Endothelial cell of umbilical vein (primary cell): ENCODE results near the gene ETS2. TPM values are rescaled to one million over a fixed set of nuclear protein-coding genes. Genes with fewer than 3 reads are reported as not detected.

Experiments used
- Bru-seq: library from RNA; stranded (reverse); fragments of 400-500 nt; gene quantifications from one replicate; lab custom pipeline; 2021; lab: Mats Ljungman, UMichigan
- BruChase-seq, 2 experiments: library from RNA; stranded (reverse); fragments of 400-500 nt; gene quantifications; one replicate each; lab custom pipeline; 2021; lab: Mats Ljungman, UMichigan
- BruUV-seq: library from RNA; stranded (reverse); fragments of 400-500 nt; replicated peaks from 2 replicates; lab custom pipeline; 2021; lab: Mats Ljungman, UMichigan
- CTCF ChIA-PET: fragments of 300-600, 350-600 bp; sonication (Branson Sonifier 250); formaldehyde crosslinking; loops from one replicate; lab custom pipeline; 2021; ENCODE audit warnings: antibody characterized with exemption, inconsistent platforms; lab: Charles Lee
- POLR2A ChIA-PET: fragments of 300-600, 350-600 bp; sonication (Branson Sonifier 250); formaldehyde crosslinking; loops from one replicate; lab custom pipeline; 2021; ENCODE audit warnings: antibody characterized with exemption, inconsistent platforms; lab: Charles Lee
- DNase-seq: peaks from one replicate; pipeline ENCODE4 v3.0.0-alpha.2; 2011; ENCODE audit warnings: low read depth, low spot score
- FAIRE-seq: peaks from 2 replicates; lab custom pipeline; 2011; peaks lifted over from hg19 to GRCh38; lab: Jason Lieb, UNC
- H2AFZ ChIP-seq: 2 replicates; pipeline ENCODE4 v1.6.0; 2012; ENCODE audit warnings: low read depth, low read length, control low read depth, inconsistent platforms
- H3K27ac ChIP-seq: 2 replicates; pipeline ENCODE4 v1.5.1; 2011; ENCODE audit warnings: low read depth, mild to moderate bottlenecking, control low read depth, low read length, moderate library complexity; ENCODE audit not compliant: insufficient read depth
- H3K27me3 ChIP-seq, 2 experiments: 2 replicates each; pipeline versions ENCODE4 v1.6.0 to v1.6.1; 2011; ENCODE audit warnings: low read length in 2 of 2, mixed read lengths in 1 of 2; ENCODE audit not compliant: control insufficient read depth in 2 of 2, insufficient read depth in 2 of 2
- H3K36me3 ChIP-seq, 2 experiments: 2 replicates in 1 of 2; 3 replicates in 1 of 2; pipeline ENCODE4 v1.5.1; 2011; ENCODE audit warnings: low read length in 2 of 2, mild to moderate bottlenecking in 1 of 2, moderate library complexity in 1 of 2; ENCODE audit not compliant: control insufficient read depth in 2 of 2, insufficient read depth in 2 of 2; ENCODE audit errors: extremely low read depth in 1 of 2
- H3K4me1 ChIP-seq: 3 replicates; pipeline ENCODE4 v1.5.1; 2011; ENCODE audit warnings: mild to moderate bottlenecking, low read length; ENCODE audit not compliant: control insufficient read depth, insufficient read depth; ENCODE audit errors: extremely low read depth
- H3K4me2 ChIP-seq: 2 replicates; pipeline ENCODE4 v1.6.1; 2011; ENCODE audit warnings: low read length, control low read depth, mixed read lengths; ENCODE audit not compliant: insufficient read depth
- H3K4me3 ChIP-seq, 3 experiments: fragments of 200-600 bp in 1 of 3; sonication (generic), shearing (Covaris generic) in 1 of 3; replicated peaks in 1 of 3; 2 replicates each; pipeline ENCODE4 v1.5.1; 2011 to 2016; ENCODE audit warnings: control low read depth in 3 of 3, low read length in 3 of 3, mild to moderate bottlenecking in 2 of 3, inconsistent platforms in 1 of 3, low read depth in 1 of 3, moderate library complexity in 1 of 3; ENCODE audit not compliant: insufficient read depth in 1 of 3
- H3K79me2 ChIP-seq: 2 replicates; pipeline ENCODE4 v1.6.0; 2012; ENCODE audit warnings: low read length, inconsistent platforms; ENCODE audit not compliant: control insufficient read depth, insufficient read depth
- H3K9ac ChIP-seq: replicated peaks from 2 replicates; pipeline ENCODE3; 2011; ENCODE audit warnings: low read length, control low read depth; ENCODE audit not compliant: insufficient read depth; ENCODE audit errors: extremely low read depth
- H3K9me1 ChIP-seq: replicated peaks from 3 replicates; pipeline ENCODE4 v1.6.0; 2011; ENCODE audit warnings: mild to moderate bottlenecking, low read length; ENCODE audit not compliant: control insufficient read depth, insufficient read depth; ENCODE audit errors: extremely low read depth
- H3K9me3 ChIP-seq: replicated peaks from 2 replicates; pipeline ENCODE4 v1.5.1; 2012; ENCODE audit warnings: low read length, inconsistent platforms; ENCODE audit not compliant: control insufficient read depth, insufficient read depth
- H4K20me1 ChIP-seq: replicated peaks from 2 replicates; pipeline ENCODE3; 2011; ENCODE audit warnings: mild to moderate bottlenecking, low read length; ENCODE audit not compliant: control insufficient read depth, insufficient read depth; ENCODE audit errors: extremely low read depth
- CTCF ChIP-seq, 2 donors: IDR thresholded peaks; 1 replicate in 1 of 2; 2 replicates in 1 of 2; pipeline ENCODE4 v1.5.1; 2011; ENCODE audit warnings: low read length in 2 of 2, mild to moderate bottlenecking in 2 of 2, moderate library complexity in 2 of 2, control low read depth in 1 of 2, inconsistent platforms in 1 of 2, low read depth in 1 of 2; ENCODE audit not compliant: insufficient read depth in 1 of 2; ENCODE audit errors: extremely low read depth in 1 of 2
- EZH2 ChIP-seq: IDR thresholded peaks from 2 replicates; pipeline ENCODE4 v1.6.1; 2012; ENCODE audit warnings: borderline replicate concordance, low read depth, mild to moderate bottlenecking, moderate library complexity, low read length, inconsistent platforms; ENCODE audit not compliant: severe bottlenecking
- FOS ChIP-seq: IDR thresholded peaks from 2 replicates; pipeline ENCODE4 v1.6.1; 2011; ENCODE audit warnings: mild to moderate bottlenecking, low read length, moderate library complexity, borderline replicate concordance; ENCODE audit not compliant: insufficient read depth
- GATA2 ChIP-seq: IDR thresholded peaks from 2 replicates; pipeline ENCODE4 v1.7.0; 2011; ENCODE audit warnings: low read depth, mild to moderate bottlenecking, moderate library complexity, mixed read lengths, low read length; ENCODE audit not compliant: insufficient read length, insufficient read depth
- JUN ChIP-seq: IDR thresholded peaks from 2 replicates; pipeline ENCODE4 v1.6.1; 2011; ENCODE audit warnings: borderline replicate concordance, low read depth; ENCODE audit not compliant: insufficient read length, insufficient read depth
- MAX ChIP-seq: IDR thresholded peaks from 2 replicates; pipeline ENCODE4 v1.6.1; 2011; ENCODE audit not compliant: insufficient read depth, insufficient read length
- MYC ChIP-seq: IDR thresholded peaks from one replicate; pipeline ENCODE4 v1.6.1; 2011; ENCODE audit warnings: mild to moderate bottlenecking, low read depth, low read length
- POLR2A ChIP-seq: IDR thresholded peaks from 2 replicates; pipeline ENCODE4 v1.6.1; 2012; ENCODE audit warnings: low read depth, mild to moderate bottlenecking, control low read depth, low read length
- POLR2AphosphoS5 ChIP-seq: IDR thresholded peaks from 2 replicates; pipeline ENCODE4 v1.6.1; 2012; ENCODE audit warnings: low read depth, mild to moderate bottlenecking, control low read depth, low read length, moderate library complexity; ENCODE audit not compliant: insufficient read depth
- dilution Hi-C: fragments of 300-500 bp; cut with MboI; formaldehyde crosslinking; loops from one replicate; pipeline ENCODE4 v1.15.0; 2019; ENCODE audit warnings: low sequenced_read_pairs; ENCODE audit not compliant: extremely low pct_ligation_motif_present
- intact Hi-C: fragments of 100-400 bp; cut with micrococcal nuclease; formaldehyde crosslinking; loops from one replicate; pipeline ENCODE4 v1.10.0; 2022
- long read RNA-seq: library from polyadenylated mRNA; stranded (forward); transcript quantifications from one replicate; pipeline ENCODE4 v2.0.0, GENCODE V29; 2021
- polyA minus RNA-seq, 3 experiments: library from RNA; depleted of rRNA, polyadenylated mRNA; stranded (reverse); fragments of >200 nt; gene quantifications; 1 replicate in 1 of 3; 2 replicates in 2 of 3; pipeline ENCODE4 v1.2.3, GENCODE V29; 2011
- polyA plus RNA-seq, 4 experiments: library from polyadenylated mRNA; depleted of rRNA in 3 of 4; stranded (reverse) in 3 of 4; unstranded in 1 of 4; fragments of >200 nt; gene quantifications; 2 replicates each; pipeline versions ENCODE4 v1.2.1 to v1.2.3, GENCODE V29; 2011 to 2012; ENCODE audit warnings: missing spikeins in 1 of 4
- total RNA-seq: library from RNA; stranded (reverse); gene quantifications from 2 replicates; pipeline ENCODE4 v1.2.3, GENCODE V29; 2021

The ETS2 gene
- total RNA-seq (42.1 and 54.5 TPM in 2 replicates), polyA plus RNA-seq (14.3 and 16.3 TPM in 2 replicates), polyA minus RNA-seq (22.2 and 22.3 TPM in 2 replicates), Bru-seq, nascent RNA (percentile 93 among the genes with signal in this experiment), BruChase-seq, experiment 1, labeled RNA remaining after a 6-hour chase (percentile 72 among the genes with signal in this experiment), BruChase-seq, experiment 2, labeled RNA remaining after a 2-hour chase (percentile 90 among the genes with signal in this experiment)
- 19.5 and 21.1 TPM in 2 replicates for polyA plus RNA-seq (2011; cell fraction: cytosol; rRNA removed)
- 38.9 and 39.4 TPM in 2 replicates for polyA plus RNA-seq (2011; cell fraction: nucleus; rRNA removed)
- polyA plus RNA-seq (2012) = 21.6 and 28.1 TPM in 2 replicates
- 22.4 TPM for polyA minus RNA-seq (2011; cell fraction: cytosol; rRNA and poly(A)+ RNA removed)
- 17.9 and 19.1 TPM in 2 replicates for polyA minus RNA-seq (2011; cell fraction: nucleus; rRNA and poly(A)+ RNA removed)
- long read RNA-seq, transcript ETS2-202 (10 exons, 3,766 nt) = major isoform, 51 of 70 reads
- long read RNA-seq, partial matches to known transcripts = 15 of 70 reads
- long read RNA-seq, other reads (novel, unspliced or antisense) = 4 of 70 reads

GRCh38 chr21:38805328-38806152, at the start of gene ETS2:
ETS2 (plus strand) TSS chr21:38805929; CDS start chr21:38810035, 4,106 bp downstream.
- ChIA-PET CTCF (interaction anchor here (1.4 to 3.2 kb wide), 5 partner anchors 9 to 332 kb away, joined by 3 to 16 read pairs (median 10); no protein-coding TSS in a partner anchor), POLR2A (interaction anchor here (0.6 kb wide), 1 partner anchor 174 kb away, joined by 3 read pairs; no protein-coding TSS in a partner anchor)
- TF ChIP-seq FOS = no peak
- no peak for TF ChIP-seq CTCF (IDR thresholded peaks at IDR 0.05; ENCODE audit: extremely low read depth in 1 of 2, insufficient read depth in 1 of 2, low read depth in 1 of 2, low read length in 2 of 2)
- no peak for TF ChIP-seq MYC
- TF ChIP-seq POLR2AphosphoS5 = peak; percentile 85
- TF ChIP-seq GATA2 = no peak
- peak; percentile 85 for TF ChIP-seq POLR2A
- no peak for TF ChIP-seq EZH2
- TF ChIP-seq MAX = peak; percentile 49
- no peak for TF ChIP-seq JUN
- Histone ChIP-seq H2AFZ (peak within 1 kb of the TSS; percentile 43), H3K9ac (peak within 1 kb of the TSS; percentile 89), H3K4me1 (peaks cover 35% of the 10 kb centered on the region), H3K9me1 (no peaks in the 10 kb centered on the region), H3K27me3 (no peaks in the 10 kb centered on the region), H3K4me3 (peak within 1 kb of the TSS; percentile 93 to 98 (median 97)), H3K4me2 (peak within 1 kb of the TSS; percentile 98), H4K20me1 (peaks cover 3% of the 10 kb centered on the region), H3K79me2 (peaks cover 42% of the 10 kb centered on the region), H3K36me3 (peaks cover 0 to under 1% of the 10 kb centered on the region in 2 experiments), H3K9me3 (no peaks in the 10 kb centered on the region), H3K27ac (peak within 1 kb of the TSS; percentile 74)
- FAIRE-seq = peak; percentile 84
- dilution Hi-C loops = no loop called here
- intact Hi-C loops = loop anchor here (1.0 to 5.0 kb wide), 6 partner anchors 33 to 321 kb away; no protein-coding TSS in a partner anchor
- DNase-seq = peak; percentile 81
- BruUV-seq = no TSS peak
